IPS-NIHi7 (cell line): ENCODE data around the gene ADORA2A.

Source experiments
- DNase-seq: peaks from one replicate; pipeline ENCODE4 v3.0.0; 2012; ENCODE audit warnings: mixed read lengths; ENCODE audit errors: extremely low spot score

ADORA2A gene

DNA sequence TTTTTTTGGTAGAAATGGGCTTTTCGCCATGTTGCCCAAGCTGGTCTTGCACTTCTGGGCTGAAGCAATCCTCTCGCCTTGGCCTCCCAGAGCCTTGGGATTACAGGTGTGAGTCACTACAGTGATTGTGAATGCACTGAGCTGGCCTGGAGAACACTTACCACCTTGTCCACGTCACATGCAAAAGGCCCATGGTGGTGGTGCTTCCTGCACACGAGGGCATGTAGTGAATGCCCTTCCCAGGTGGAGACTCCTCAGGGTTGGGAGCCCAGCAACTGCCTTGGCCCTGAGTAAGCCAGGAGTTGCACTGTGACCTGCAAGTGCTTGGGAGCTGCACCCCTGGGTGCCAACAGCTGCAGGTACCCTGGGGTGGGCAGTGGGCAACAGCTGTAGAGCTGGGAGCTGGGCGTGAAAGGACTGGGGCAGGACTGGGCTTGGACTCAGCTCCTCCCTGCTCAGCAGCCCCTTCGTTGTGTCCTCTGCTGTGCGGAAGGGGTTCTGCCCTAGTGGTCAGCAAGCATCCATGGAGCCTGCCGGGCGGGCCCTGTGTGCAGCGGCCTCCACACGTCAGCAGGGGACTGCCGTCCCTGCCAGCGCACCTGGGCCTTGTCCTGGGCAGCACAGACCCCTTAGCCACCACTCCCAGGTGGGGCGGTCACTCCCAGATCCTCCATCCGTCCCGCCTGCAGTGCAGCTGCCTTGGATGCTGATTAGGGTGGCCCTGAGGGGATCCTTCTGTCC lies 9.3 kb upstream of the ADORA2A start:
- DNase-seq = no peak

DNA sequence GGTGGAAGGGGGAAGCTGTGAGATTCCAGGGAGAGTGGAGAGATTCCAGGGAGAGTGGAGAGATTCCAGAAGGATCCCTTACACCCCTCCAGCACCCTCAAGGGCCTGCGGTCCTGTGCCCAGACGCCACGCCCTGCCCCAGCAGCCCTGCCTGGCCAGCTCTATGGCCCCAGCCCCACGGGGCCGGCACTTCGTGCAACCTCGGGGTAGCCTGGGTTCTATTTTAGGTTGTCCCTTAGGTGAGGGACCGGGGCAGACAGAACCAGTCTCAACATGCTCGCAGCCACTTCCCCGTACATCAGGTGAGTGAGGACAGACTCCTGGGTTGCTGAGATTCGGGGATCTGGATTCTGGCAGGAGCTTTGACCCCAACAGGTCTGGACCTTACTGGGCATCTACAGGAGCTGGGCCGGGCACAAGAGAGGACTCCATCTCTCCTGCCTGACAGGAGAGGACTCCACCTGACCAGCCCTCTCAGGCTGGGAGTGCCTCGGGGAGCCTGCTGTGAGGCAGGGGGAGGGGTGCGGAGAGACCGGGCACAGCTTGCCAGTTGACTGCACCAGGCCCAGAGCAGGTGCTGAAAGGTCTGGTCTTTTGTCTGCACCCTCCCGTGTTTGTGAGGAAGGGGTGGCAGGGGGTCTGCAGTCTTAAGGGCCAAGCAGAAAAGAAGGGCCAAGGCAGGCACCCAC lies 8.5 kb upstream of the ADORA2A start:
- no peak for DNase-seq

DNA sequence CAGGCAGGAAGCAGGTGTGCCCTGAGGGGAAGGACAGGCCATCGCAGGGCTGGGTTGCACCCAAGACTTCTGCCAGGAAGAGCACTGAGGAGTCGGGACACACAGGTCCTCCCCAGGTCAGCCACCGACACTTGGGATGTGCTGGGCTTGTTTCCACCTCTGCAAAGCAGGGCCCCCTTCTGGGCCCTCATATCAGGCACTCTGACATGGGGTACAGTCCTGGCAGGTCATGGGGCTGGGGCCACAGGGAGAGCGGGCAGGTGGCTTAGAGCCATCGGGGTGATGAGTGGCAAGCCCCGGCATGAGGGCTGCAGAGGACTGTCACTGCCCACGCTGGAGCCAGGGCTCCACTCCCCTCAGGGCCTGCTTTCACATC lies 7.9 kb upstream of the ADORA2A start:
- DNase-seq = no peak

DNA sequence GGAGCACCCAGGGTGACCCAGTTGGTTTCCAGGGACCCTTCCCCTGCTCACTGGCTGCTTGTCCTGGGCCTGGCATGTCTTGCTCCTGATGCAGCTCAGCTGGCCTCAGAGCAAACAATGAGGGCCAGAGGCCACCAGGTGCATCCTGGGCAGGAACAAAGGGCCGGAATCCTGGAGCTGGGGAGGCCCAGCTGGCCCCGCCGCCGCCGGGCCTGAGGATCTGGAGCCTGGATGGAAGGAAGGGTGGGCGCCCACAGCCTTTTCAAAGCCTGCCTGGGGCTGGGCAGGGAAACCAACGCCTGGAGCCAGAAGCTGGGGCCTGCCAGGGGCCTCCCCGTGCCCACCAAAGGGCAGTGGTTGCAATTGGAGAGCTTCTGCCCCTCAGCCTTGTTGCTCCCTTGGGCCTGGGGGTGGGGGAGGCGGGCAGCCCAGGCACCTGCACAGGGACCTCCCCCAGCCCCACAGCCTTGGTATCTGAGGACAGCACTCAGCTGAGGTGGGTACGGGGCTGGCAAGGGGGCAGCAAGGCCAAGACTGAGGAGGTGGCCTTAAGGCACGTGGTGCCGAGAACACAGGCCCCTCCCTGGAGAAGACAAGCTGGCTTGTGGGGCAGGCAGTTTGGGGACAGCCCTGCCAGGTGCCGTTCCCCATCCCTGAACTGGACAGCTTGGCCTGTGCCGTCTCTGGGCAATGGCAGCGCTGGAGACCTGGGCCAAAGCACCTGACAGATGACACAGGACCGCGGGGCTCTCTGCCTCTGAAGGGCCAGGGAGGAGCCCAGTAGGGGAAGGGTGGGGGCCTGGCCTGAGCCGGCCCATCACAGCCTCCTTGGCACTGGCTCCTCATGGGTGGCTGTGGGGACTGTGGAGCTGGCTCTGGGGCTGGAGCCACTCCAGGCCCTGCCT lies 7.1 kb upstream of the ADORA2A start:
- no peak for DNase-seq

DNA sequence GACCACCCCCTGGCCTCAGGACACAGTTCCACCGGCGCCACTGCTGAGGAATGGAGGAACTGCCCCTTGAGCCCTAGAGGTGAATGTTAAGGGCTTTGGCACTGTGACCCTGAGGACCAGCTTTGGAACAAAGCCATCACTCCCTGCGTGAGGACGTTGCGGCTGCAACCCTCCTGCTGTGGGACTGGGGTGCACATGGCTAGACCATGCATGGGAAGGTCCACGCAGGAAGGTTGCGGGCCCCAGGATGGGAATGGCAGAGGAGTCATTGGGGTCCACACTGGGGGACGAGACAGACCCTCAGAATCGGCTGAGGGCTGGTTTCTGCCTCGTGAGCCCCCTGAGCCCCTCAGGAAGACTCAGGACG lies 6.4 kb upstream of the ADORA2A start:
- DNase-seq = no peak

DNA sequence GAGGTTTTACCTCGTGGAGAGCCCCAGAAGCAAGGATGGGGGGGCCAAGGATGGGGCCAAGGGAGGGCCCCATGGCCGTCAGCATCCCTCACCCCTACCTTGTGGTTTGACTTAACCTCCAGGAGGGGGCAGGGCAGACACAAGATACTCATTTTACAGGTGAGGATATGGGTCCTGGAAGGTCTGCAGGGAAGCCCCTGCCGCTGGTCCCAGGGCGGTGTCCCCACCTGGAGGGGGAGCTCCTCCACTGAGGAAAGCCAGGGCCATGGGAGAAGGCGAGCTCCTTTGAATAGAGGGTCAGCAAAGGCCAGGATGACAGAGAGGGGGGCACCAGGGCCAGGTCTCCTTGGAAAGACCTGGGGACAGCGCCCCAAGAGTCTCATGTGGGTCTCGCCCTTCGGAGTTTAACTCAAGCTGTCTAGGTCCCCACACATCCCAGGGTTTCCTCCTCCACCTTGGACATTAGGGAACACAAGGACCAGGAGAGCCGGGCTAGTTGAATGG lies 5.9 kb upstream of the ADORA2A start:
- DNase-seq = peak; percentile 92

DNA sequence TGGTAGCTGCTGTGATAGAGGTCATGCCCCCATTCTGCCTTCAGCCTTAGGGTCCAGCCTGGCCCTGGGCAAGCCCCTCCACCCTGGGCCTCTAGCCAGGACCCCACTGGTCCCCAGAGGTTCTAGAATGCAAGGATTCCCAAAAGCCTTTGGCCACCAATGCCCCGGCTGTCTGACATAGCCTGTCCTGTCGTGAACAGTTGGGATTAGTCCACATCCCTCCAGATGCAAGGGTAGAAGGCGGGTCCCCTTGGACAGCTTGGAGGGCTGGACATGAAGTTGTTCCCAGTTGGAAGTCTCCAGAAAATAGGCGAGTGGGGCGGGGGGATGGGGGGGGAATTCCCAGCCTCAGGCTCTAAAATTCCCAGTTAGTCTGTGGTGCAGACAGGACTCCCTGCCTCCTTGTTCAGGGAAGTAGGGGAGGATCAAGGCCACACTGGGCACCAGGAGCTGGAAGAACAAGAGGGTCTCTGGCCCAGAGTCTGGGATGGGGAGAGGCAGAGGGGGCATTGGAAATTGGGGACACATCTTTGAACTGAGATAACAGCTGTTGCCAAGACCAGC lies 5.2 kb upstream of the ADORA2A start:
- no peak for DNase-seq

DNA sequence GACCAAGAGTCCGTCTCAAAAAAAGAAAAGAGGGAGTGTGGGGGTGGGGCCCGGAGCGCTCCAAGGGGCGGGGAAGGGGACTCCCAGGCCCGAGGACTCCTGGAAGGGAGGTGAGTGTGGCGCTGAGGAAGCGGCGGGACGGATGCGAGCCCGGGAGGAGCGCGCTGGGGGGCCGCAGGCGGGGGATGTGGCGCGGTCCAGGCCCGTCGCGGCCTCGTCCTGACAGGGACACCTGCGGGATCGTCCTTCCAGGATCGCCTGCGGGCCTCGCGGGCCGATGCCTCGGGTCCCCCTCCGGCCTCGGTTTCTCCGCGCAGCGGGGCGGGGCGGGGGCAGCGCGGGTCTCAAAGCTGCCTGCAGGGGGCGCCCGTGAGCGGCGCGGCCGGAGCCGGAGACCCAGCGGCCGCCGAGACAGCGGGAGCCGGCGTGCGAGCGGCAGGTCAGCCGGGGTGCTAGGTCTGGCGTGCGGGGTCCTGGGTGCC lies 3.8 kb upstream of the ADORA2A start:
- peak; percentile 87 for DNase-seq

DNA sequence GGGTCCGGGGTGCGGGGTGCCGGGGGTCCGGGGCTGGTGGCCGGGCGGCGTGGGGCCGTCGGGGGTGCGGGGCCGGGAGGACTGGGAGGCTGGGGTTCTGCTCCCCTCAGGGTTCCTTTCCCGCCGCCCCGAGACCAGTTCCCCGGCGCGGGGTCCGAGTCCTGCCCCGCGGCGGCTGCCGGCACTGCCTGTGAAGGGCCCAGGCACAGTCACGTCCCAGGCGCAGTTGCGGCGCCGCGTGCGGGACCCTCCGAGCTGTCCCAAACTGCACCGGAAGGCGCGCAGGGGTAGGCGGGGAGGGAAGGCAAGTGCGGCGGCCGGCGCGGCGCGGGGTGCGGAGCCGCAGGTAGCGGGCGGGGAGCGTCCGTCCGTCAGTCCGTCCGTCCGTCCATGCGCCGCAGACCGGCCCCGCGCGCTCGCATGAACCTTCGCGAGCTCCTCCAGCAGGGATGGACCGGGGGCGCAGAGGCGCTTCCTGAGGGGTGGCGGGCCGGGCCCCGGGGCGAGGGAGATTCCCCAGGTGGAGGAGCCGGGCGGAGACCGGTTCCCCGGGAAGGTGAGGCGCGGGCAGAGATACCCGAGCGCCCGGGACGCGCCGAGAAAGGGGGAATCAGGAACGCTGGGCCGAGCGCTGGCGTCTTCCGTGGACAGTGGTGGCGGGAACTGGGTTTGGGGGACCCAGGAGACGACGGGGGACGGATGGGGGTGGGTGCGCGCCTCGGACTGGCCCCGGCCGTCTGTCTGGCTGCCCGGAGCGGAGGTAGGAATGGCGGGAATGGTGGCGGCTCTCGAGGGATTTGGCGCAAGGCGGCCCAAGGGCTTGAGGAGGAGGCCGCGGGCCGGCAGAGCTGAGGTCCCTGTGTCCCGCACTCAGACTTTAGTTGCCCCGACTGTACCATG lies 3.1 kb upstream of the ADORA2A start:
- peak; percentile 48 for DNase-seq

DNA sequence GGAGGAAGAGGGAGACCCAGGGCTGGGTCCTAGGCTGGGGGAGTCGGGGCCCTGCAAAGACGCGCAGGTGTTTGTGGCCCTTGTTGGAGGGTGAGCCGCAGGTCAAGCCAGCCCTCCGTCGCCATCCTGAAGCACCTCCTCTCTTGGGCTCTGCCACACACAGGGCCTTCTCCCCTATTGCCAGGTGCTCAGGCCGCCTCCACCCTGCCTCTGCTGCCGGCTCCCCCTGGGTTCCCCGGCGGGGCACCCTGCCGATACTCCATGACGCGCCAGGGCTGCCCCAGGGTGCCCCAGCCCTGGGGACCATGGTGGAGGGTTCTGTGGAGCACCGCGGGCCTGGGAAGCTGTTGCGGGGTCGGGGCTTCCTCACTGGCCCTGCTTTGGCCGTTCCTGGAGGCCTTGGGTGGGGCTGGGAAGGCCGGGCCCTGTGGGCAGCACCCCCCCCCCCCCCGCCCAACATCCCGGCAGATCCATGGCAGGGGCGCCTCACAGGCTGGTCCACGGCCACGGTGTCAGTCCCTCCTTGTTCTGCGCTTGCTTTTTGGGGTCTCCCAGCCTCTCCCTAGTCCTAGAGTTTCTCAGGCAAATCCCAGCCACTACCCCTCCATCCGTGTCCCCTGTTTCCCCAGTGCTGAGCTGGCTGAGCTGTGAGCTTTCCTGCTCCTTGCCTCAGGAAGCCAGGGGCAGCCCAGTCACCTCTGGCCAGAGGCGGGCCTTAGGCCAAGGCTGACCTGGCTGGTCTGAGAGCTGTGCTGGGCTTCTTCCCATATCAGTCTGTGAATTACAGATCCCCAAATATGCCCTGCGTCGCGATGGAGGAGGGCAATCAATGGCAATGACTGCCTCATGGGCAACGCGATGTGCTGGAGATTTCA lies 2.3 kb upstream of the ADORA2A start:
- DNase-seq = no peak

DNA sequence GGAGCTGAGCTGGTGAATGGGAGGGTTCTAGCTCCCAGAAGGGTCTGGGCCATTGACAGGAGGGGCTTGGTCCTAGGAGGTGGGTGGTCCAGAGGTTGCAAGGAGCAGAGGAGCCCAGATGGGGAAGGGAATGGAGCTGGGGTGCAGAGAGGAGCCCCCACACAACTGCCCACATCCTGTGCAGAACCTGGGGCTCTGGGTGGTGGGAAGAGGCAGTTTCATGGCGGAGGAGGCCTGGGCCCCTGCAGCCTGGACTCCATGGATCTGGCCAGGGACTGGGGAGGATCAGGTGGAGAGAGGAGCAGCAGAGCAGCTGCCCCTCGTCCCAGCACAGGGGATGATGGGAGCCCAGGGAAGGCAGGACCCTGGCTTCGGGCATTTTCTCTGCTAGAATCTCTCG lies 963 bp upstream of the ADORA2A start:
- no peak for DNase-seq

DNA sequence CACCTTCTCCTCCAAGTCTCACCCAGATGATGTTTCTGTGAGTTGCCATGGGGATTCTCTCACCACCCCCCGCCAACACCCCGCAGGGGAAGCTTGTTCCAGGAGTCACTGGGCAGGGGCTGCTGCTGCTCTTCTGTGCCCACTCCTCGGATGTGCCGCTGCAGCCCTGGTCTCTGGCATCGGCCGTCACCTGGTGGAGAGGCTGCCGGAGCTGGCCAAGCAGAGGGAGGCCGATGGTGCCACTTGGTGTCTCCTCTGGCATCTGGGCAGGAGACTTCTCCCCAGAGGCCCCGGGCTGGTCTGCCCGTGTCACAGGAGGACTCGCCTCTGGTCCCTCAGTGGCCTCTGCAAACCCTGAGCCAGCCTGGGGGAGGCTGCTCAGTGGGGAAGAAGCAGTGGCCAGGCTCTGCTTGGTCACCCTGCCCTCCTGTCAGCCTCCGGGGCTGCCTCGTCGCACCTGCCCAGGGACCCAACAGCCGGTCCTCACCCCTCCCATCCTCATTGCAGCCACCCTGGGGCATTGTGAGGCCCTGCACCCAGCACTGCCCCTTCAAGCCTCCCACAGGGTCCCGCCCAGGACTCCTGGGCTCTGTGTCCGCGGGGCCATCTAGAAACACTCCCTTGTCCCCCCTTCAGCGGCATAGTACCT lies 424 bp upstream of the ADORA2A start:
- DNase-seq = no peak

DNA sequence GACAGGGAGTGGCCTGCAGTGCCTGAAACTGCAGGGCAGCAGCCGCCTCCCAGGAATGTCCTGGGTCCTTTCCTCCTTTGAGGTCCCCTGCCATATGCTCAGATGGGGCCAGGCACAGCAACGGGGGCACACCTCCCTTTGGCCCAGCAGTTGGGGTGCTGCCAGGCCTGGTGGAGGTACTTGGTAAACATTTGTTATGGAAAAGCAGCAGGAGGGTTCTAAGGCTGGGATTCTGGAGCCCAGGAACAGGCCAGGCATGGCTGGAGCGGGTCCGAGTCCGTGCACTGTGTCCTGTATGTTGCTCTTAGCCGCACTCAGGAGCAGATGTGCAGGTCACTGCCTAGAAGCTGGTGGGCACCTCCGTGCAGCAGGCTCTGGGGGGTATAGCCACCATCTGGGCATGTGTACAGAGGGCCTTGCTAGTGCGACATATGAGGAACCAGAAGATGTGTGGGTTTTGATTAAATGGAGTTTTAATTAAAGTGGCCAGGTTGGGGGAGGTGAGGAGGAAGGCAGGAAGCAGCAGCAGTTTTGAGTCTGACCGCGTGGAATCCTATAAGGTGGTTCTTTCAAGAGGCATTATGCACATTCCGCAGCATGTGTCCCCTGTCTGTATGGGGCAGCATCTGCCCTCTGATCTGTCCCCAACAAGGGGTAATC lies 1.5 kb downstream of the ADORA2A start:
- DNase-seq = no peak

DNA sequence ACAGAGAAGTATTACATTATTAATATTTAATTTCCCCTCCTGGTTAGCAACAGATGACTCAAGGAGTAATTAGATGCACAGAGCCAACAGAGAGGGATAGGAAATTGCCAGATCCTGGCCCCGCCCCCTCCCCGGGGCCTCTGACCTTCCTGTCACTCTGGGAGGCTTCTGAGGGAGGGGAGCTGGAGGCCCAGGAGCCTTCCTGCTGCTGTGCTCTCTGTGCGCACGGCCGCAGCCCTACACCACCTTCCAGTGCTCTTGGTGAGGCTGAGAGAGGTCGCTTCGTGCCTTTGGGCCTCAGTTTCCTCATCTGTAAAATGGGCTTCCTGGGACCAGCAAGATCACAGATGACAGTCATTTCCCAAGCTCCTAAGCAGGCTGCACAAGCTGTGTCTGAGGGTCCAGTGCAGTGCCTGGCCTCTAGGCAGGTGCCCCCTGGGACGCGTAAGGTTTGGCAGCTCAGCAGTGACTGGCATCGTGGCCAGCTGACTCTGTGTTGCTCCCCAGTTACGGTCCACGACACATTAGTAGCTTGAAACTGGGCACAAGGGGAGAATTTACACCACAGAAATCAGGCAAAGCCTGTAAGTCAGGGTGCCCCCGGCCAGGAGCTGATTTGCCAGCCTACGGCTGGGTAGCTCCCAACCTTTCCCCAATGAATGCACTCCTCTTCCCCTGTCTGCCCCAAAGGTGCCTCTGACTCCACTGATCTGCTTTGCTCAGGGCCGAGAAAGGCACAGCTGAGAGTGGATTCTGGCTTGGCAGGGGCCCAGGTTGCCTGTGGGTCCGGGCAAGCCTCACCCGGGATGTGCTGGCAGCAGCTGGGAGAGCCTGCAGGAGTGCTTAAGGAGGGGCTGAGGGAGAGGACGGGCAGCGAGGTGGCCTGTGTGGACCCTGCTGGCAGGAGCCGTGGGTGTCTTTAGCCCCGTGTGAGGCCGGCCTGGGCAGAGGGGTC lies 2.3 kb downstream of the ADORA2A start:
- no peak for DNase-seq

DNA sequence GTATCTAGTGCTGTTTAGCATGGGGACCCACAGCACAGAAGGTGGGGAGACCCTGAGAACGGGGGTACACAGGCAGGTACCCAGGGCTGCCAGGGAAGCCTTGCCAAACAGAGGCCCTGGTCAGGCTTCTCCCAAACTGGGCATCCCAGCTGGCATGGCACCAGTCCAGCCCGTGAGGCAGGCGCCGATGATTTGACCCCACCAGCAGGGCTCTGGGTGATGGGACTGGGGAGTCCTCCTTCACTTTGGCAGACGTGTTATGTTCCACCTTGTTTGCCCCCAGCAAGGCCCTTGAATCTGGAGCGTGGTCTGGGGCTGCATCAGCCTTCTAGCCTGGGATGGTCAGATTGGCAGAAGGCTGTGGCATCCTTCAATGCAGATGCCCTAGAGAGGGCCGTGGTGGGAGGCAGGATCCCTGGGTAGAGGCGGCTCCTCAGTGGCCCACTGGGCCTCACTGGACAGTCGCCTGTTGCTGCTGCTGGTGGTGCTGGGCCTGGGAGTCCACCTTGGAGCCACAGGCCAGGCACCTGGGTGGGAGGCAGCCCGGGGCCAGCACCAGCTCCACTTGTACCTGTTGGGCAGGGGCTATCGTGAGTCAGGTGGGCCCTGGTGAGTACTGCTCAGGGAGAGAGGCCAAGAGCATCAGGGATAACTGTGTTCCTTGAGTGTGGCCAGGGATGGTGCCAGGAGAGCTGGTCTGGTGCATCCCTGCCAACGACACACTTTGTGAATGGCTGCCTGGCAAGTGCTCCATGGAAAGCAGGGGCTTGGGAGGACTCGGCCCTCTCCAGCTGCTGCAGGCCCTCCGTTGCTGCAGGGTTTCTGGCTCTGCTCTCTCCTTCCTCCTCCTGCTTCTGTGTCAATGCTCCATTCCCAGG lies 3.3 kb downstream of the ADORA2A start:
- DNase-seq = no peak

DNA sequence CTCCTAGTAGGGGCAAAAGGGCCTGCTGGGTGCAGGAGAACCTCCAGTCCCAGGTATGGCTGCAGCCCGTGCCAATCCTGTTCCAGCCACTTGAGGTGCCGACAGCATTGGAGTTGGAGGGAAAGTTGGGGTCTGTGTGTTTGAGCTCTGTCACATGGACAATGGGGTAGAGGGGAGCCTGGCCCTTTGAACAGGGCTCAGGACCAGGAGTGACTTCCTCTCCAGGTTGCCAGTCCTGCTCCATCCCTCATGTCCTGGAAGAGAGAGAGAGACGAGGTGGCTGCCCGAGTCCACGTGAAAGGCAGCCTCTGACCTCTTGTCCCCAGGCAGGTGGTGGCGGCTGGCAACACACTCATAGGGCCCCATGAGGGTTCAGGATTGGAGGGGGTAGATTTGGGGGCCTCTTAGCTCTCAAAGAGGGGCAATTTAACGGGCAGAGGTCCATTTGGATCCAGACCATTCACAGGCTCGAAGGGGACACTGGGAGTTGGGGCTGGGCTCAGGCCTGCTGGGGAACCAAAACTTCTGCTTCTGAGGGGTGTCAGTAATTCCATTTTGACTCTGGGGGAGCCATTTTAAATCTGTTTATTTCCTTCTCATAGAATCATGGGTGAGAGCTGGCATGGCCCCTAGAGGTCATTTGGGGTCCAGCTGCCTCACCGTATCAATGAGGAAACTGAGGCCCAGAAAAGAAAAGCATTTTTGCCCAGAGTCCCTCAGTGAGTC lies 4.1 kb downstream of the ADORA2A start:
- no peak for DNase-seq
